ENCODE results near the gene SLC25A48.

DNA sequence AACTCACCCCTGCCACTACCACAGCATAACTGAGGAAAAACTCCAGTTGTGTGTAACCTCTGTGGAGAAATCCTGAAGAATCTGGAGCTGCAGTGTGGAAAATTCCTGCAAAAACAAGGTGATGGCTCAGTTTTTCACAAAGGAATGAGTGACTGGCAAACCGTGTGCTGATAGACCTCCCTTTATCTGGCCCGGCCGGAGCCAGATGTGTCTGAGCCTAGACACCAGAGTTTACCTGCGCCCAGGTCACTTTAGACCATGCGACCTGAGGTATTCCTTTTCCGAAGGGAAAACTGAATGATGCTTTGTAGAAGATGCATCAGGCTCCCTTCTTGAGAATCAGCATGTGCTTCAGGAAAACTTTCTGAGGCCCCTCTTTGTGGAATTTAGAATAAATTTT is 16.2 kb downstream of the SLC25A48 start:
- TF ChIP-seq, protein P1, sequence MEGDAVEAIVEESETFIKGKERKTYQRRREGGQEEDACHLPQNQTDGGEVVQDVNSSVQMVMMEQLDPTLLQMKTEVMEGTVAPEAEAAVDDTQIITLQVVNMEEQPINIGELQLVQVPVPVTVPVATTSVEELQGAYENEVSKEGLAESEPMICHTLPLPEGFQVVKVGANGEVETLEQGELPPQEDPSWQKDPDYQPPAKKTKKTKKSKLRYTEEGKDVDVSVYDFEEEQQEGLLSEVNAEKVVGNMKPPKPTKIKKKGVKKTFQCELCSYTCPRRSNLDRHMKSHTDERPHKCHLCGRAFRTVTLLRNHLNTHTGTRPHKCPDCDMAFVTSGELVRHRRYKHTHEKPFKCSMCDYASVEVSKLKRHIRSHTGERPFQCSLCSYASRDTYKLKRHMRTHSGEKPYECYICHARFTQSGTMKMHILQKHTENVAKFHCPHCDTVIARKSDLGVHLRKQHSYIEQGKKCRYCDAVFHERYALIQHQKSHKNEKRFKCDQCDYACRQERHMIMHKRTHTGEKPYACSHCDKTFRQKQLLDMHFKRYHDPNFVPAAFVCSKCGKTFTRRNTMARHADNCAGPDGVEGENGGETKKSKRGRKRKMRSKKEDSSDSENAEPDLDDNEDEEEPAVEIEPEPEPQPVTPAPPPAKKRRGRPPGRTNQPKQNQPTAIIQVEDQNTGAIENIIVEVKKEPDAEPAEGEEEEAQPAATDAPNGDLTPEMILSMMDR (conservative IDR thresholded peaks at IDR 0.05 in 1 of 2, IDR thresholded peaks at IDR 0.05 in 1 of 2; ENCODE audit: low read depth in 1 of 2, low read length in 2 of 2) = no peak
- TF ChIP-seq EZH2 (IDR thresholded peaks at IDR 0.05; ENCODE audit: low read length, missing control alignments) = no peak

Data from fibroblast of lung (primary cell).